Measurements from ENCODE around the gene FAM241B. TPM values are rescaled to one million over a fixed set of nuclear protein-coding genes. Genes with fewer than 3 reads are reported as not detected.

FAM241B gene
- total and polyA plus RNA-seq, 5 experiments from 2014 or later, result 11.2 to 18.5 (median 15.2) TPM

- H3K27me3 Mint-ChIP-seq, result peaks cover 0 to 17% (median 10%) of the 10 kb centered on the region in 5 donors
- no peaks in the 10 kb centered on the region for H3K36me3 Mint-ChIP-seq
- POLR2A ChIA-PET, result no interaction called here
- ATAC-seq, result no peak
- H3K9me3 Mint-ChIP-seq, result no peaks in the 10 kb centered on the region
- no peaks in the 10 kb centered on the region for H3K4me1 Mint-ChIP-seq
- H3K4me3 Mint-ChIP-seq, result no peak overlapping the region
- H3K27ac Mint-ChIP-seq, result peak overlapping the region in 1 of 10 donors; percentile 51
- peak in 2 of 10 donors; percentile 9 to 56 for DNase-seq
Observed at GRCh38 chr10:69644658-69645295, 14.7 kb downstream of the FAM241B start.

DNA sequence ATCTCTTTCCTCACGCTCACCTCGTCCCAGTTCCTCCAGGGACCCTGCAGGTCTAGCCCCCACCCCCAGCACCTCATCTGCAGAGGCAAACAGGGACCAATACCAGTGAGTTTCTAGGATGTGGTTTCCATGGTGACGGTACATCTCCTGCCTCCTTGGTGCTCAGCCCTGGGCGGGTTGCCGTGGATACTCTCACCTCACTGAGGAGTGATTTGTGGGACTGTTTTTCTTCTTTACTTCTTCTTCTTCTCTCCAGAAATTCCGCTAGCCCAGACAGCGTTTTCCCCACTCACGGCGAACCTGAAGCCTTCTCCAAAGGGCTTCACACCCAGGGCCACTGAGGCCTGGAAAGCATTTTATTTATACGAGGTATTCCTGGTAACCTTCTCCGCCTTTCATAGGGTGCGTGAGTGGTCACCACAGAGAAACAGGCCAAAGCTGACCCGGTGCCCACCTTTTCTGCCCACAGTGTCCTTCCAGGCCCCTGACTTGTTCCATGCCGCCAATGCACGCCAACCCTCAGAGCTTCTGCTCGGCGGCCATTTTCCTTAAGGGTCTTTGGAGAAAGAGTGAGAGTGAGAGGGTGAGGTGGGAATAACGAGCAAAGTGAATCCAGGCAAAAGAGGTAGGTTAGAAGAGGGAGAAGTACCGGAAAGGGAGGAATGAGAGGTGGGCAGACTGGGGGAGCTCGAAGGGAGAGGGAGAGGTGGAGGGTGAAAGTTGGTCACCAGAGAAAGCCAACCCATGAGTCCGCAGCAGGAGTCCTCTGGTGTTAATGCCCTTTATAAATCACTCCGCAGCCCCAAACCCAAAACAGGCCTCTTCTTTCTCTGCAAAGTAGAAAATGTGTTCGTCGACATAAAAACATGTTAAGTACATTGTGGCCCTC, 15.5 kb downstream of the FAM241B start:
- Mint-ChIP-seq H3K27ac (peak overlapping the region in 2 of 10 donors; percentile 4 to 51), H3K4me1 (no peaks in the 10 kb centered on the region), H3K9me3 (no peaks in the 10 kb centered on the region), H3K36me3 (no peaks in the 10 kb centered on the region), H3K27me3 (peaks cover 0 to 17% (median 10%) of the 10 kb centered on the region in 5 donors), H3K4me3 (no peak overlapping the region)
- DNase-seq (peak in 1 of 10 donors; percentile 24), ATAC-seq (no peak)
- POLR2A ChIA-PET, result no interaction called here

GRCh38 chr10:69646185-69647060, 16.4 kb downstream of the FAM241B start:
- H3K36me3 Mint-ChIP-seq, result no peaks in the 10 kb centered on the region
- peaks cover 5 to 9% (median 8%) of the 10 kb centered on the region in 4 donors for H3K4me1 Mint-ChIP-seq
- H3K9me3 Mint-ChIP-seq, result no peaks in the 10 kb centered on the region
- ATAC-seq (no peak), DNase-seq (peak in 1 of 10 donors; percentile 45)
- no peak overlapping the region for H3K4me3 Mint-ChIP-seq
- peaks cover 0 to 12% (median 10%) of the 10 kb centered on the region in 5 donors for H3K27me3 Mint-ChIP-seq
- POLR2A ChIA-PET, result no interaction called here
- no peak overlapping the region for H3K27ac Mint-ChIP-seq

DNA sequence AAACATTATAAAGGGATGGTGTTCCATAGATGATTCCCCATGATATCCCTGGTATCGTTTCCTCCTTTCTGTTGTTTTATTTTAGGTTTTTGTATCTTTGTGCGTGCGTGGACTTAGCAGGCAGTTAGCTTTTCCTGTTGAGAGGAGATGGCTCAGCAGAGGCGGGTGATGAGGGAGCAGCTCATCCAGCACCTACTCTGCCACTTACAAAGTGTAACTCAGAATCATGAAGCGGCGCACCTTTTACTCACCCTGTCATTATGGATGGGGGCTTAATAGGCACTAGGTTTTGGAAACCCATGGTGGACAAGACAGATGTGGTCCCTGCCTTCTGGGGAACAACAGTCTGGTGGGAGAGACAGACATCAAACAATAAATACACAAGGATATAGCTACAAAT, 17.1 kb downstream of the FAM241B start:
- DNase-seq, result peak in 1 of 10 donors; percentile 8
- peaks cover 5 to 14% (median 13%) of the 10 kb centered on the region in 4 donors for H3K4me1 Mint-ChIP-seq
- no peak overlapping the region for H3K4me3 Mint-ChIP-seq
- no peaks in the 10 kb centered on the region for H3K9me3 Mint-ChIP-seq
- H3K27me3 Mint-ChIP-seq, result peaks cover 0 to 12% (median 10%) of the 10 kb centered on the region in 5 donors
- POLR2A ChIA-PET, result no interaction called here
- no peaks in the 10 kb centered on the region for H3K36me3 Mint-ChIP-seq
- no peak for ATAC-seq
- peak overlapping the region in 2 of 10 donors; percentile 3 to 16 for H3K27ac Mint-ChIP-seq

- Mint-ChIP-seq H3K9me3 (no peaks in the 10 kb centered on the region), H3K4me1 (peaks cover 5 to 14% (median 13%) of the 10 kb centered on the region in 4 donors), H3K36me3 (no peaks in the 10 kb centered on the region), H3K27me3 (peaks cover 0 to 10% (median 6%) of the 10 kb centered on the region in 5 donors), H3K4me3 (no peak overlapping the region), H3K27ac (no peak overlapping the region)
- DNase-seq, result peak in 1 of 10 donors; percentile 54
- POLR2A ChIA-PET, result no interaction called here
- no peak for ATAC-seq
Observed at GRCh38 chr10:69647819-69648218, 17.8 kb downstream of the FAM241B start.

DNA sequence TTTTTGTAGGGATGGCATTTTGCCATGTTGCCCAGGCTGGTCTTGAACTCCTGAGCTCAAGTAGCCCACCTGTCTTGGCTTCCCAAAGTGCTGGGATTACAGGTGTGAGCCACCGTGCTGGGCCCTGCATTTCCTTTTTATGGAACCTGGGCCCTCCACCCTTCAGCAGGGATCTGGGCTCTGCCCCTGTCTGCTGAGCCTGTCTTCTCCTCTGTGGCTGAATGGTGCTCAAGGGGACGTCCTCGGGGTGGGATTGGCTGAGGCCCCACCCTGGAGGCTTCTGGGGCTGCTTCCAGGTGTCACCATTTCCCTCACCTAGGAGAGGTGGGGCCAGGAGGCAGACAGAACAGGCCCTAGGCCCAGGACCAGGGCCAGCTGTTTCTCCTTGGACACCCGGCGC, 18.4 kb downstream of the FAM241B start:
- ATAC-seq (no peak), DNase-seq (peak in 1 of 10 donors; percentile 14)
- Mint-ChIP-seq H3K4me3 (no peak overlapping the region), H3K27me3 (peaks cover 0 to 10% (median 5%) of the 10 kb centered on the region in 5 donors), H3K27ac (no peak overlapping the region), H3K9me3 (no peaks in the 10 kb centered on the region), H3K36me3 (no peaks in the 10 kb centered on the region), H3K4me1 (peaks cover 5 to 14% (median 13%) of the 10 kb centered on the region in 4 donors)
- POLR2A ChIA-PET, result no interaction called here

DNA sequence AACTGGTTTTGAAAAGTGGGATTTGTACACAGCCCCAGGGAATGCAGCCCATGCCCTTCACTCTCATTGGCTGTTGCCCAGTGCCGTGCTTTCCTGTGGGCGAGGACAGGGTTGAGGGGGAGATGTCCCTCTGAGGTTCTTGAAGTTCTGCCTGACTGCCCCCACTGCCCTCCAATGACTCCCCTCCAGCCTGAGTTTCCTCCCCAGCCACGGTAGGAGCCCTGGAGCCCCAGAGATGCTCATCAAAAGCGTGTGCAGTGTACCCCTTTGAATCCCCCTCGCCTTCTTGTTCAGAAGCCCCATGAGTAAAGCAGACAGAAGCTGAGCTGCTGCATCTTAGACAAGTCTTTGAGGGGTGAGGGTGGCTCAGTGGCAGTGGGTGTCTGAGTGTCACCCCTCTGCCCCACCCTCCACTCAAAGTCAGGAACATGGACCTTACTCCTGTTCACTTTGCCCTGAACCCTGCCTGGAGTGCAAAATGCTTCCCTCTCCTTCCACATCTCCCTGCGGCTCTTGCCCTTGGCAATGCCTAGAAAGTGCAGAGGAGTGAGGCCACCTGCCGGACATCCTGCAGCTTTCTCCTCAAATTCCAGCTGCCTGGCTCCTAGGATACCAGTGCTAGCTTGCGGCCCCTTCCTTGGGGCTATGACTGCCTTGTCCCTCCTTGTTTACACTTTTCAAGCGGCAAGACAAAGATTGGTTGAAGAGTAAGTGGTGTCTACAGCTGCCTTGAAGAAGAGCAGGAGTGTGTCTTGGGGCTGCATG, 19.9 kb downstream of the FAM241B start:
- Mint-ChIP-seq H3K4me1 (peaks cover 5 to 14% (median 13%) of the 10 kb centered on the region in 4 donors), H3K27ac (no peak overlapping the region), H3K27me3 (peaks cover 0 to 7% (median 4%) of the 10 kb centered on the region in 5 donors), H3K4me3 (no peak overlapping the region), H3K9me3 (no peaks in the 10 kb centered on the region), H3K36me3 (no peaks in the 10 kb centered on the region)
- ATAC-seq (no peak), DNase-seq (peak in 1 of 10 donors; percentile 48)
- POLR2A ChIA-PET, result no interaction called here

DNA sequence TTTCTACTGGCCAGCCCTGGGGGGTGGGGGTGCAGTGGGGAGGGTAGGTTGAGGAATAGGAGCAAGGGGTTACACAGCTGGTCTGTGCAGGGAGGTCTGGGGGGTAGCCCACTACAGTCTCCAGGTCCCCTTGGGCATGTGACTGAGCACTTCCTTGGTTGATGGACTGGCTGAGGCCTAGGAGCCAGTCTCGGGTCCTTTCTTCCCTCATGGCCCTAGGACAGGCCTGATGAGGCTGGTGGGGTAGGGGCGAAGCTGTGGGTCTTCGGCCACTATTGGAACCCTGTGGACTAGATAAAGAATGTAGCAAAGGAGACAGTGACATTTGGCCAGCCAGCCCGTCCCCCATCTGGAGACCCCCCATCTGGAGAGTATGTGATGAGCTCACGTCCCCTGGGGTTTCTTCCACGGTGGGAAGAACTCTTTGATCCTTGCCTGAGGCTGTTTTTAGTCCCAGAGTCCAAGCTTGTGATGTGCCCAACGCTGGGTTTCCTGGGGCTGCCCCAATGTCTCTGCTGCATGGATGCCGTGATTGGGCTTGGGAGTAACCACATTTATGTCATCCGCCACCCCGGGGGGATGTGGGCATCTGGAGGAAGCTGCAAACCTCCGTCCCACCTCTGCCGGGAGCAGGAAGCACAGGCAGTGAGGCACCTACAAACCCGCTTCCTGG, 20.7 kb downstream of the FAM241B start:
- peak overlapping the region in 2 of 10 donors; percentile 34 to 41 for H3K27ac Mint-ChIP-seq
- H3K36me3 Mint-ChIP-seq, result no peaks in the 10 kb centered on the region
- H3K9me3 Mint-ChIP-seq, result no peaks in the 10 kb centered on the region
- ATAC-seq (peak in 1 of 2 donors; percentile 58), DNase-seq (no peak)
- H3K4me3 Mint-ChIP-seq, result peak overlapping the region in 2 of 10 donors; percentile 9 to 30
- H3K27me3 Mint-ChIP-seq, result no peaks in the 10 kb centered on the region
- POLR2A ChIA-PET, result no interaction called here
- peaks cover 5 to 14% (median 13%) of the 10 kb centered on the region in 4 donors for H3K4me1 Mint-ChIP-seq

DNA sequence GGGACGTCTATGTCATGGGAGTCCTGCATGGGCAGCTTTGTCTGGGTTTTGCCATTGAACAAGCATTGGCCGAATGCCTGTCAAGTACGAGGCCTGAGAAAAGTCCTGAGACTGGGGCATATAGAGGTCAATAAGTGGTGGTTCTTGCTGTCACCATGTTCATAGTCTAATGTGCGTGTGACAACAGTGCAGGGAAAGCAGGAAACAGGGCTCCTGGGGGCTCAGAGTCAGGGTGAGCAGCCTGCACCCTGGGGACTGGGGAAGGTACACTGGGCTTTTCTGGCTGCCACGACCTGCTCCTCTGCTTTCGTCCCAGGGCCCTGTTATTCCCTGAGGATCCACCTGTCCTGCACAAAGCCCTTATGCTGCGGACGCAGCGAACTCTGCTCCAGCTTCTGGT, 21.3 kb downstream of the FAM241B start:
- Mint-ChIP-seq H3K27me3 (no peaks in the 10 kb centered on the region), H3K4me1 (peaks cover 5 to 14% (median 13%) of the 10 kb centered on the region in 4 donors), H3K27ac (no peak overlapping the region), H3K4me3 (peak overlapping the region in 1 of 10 donors; percentile 30), H3K9me3 (no peaks in the 10 kb centered on the region), H3K36me3 (no peaks in the 10 kb centered on the region)
- ATAC-seq (no peak), DNase-seq (no peak)
- POLR2A ChIA-PET, result no interaction called here

DNA sequence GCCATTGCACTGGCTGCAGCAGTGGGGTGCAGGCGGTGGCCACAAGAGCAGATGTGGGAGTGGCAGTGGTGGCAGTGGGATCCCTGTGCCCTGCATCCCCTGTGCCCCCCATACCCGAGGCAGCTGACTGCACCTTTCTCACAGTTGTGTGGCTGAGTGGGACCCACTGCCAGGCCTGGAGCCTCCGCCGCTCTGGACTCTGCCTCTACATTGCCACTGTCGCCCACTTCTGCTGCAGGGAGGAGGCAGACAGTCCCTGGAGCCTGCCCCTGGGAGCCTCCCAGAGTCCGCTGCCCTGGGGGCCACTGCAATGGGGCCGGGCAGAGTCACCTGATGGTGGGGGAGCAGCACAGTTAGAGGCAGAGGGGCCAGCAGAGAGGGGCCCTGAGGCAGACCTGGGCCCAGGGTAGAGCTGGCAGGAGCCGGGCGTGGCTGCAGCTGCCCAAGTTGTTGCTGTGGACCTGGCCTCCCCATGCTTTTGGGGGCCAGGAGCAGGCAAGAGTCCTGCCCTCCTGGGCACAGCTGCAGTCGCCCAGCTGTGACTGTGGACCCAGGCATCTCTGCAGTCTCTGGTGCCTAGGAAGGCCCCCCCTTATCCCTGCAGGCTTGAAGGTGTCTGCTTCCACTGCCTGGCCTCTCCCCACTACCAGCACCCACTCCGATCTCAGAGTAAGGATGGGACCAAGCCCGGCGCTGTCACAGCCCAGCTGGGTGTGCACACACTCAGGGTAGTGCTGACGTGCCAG, 22.2 kb downstream of the FAM241B start:
- Mint-ChIP-seq H3K27me3 (peaks cover 0 to 2% (median 0%) of the 10 kb centered on the region in 5 donors), H3K4me1 (peaks cover 5 to 14% (median 13%) of the 10 kb centered on the region in 4 donors), H3K9me3 (no peaks in the 10 kb centered on the region), H3K27ac (no peak overlapping the region), H3K4me3 (no peak overlapping the region), H3K36me3 (no peaks in the 10 kb centered on the region)
- ATAC-seq (no peak), DNase-seq (no peak)
- POLR2A ChIA-PET, result no interaction called here

DNA sequence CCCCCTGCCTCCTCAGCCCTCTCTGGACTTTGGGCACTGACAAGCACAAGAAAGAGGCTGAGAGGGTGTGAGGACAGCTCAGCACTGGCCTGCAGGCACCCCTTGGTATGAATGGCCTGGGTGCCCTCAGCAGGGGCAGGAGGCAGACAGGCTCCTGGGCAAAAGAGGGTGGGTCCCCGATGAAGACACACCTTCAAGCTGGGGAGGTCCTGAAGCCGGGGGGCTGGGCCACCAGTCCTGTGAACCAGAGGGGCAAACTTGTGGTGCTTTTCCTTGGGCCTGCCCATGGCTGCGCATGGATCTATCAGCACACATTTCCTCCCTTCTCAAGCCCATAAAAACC, 22.8 kb downstream of the FAM241B start:
- POLR2A ChIA-PET, result no interaction called here
- ATAC-seq (no peak), DNase-seq (no peak)
- Mint-ChIP-seq H3K4me3 (no peak overlapping the region), H3K27me3 (peaks cover 0 to 7% (median 2%) of the 10 kb centered on the region in 5 donors), H3K36me3 (no peaks in the 10 kb centered on the region), H3K9me3 (no peaks in the 10 kb centered on the region), H3K4me1 (peaks cover 5 to 14% (median 13%) of the 10 kb centered on the region in 4 donors), H3K27ac (peak overlapping the region in 1 of 10 donors; percentile 22)
